ENCODE results near the gene ZSCAN4.

ZSCAN4 gene

DNA sequence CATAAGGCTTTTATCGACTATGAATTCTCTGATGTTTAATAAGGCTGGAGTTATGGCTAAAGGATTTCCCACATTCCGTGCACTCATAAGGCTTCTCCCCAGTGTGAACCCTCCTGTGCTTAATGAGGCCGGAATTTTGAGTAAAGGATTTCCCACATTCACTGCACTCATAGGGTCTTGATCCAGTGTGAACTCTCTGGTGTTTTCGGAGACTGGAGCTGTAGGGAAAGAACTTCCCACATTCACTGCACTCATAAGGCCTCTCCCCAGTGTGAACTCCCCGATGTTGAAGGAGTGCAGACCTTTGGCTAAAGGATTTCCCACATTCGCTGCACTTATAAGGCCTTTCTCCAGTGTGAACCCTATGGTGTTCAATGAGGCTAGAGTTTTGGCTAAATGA lies 32.9 kb downstream of the ZSCAN4 start:
- Histone ChIP-seq H2BK15ac (replicated peaks; ENCODE audit: low read depth) (no peak overlapping the region), H3K4ac (ENCODE audit: low read depth, low read length) (no peak overlapping the region), H3K4me2 (ENCODE audit: low read length) (no peak overlapping the region), H3K36me3 (ENCODE audit: control insufficient read depth, insufficient read depth, low read length) (peaks cover 22% of the 10 kb centered on the region), H3K9ac (ENCODE audit: low read length) (no peak overlapping the region), H2BK120ac (ENCODE audit: low read depth, low read length) (no peak overlapping the region), H3K18ac (ENCODE audit: low read length) (no peak overlapping the region), H3K79me1 (ENCODE audit: low read length) (peaks cover 26% of the 10 kb centered on the region), H3K27ac (ENCODE audit: low read depth, low read length) (no peak overlapping the region), H4K5ac (ENCODE audit: low read length) (no peak overlapping the region), H3K27me3 (ENCODE audit: insufficient read depth, low read length, poor library complexity) (no peaks in the 10 kb centered on the region), H3K23ac (ENCODE audit: low read length) (no peak overlapping the region), H3K79me2 (ENCODE audit: control insufficient read depth, insufficient read depth, low read length) (peaks cover 22% of the 10 kb centered on the region), H4K8ac (ENCODE audit: low read depth, low read length) (no peak overlapping the region), H3K56ac (ENCODE audit: low read length) (no peak overlapping the region), H2BK5ac (ENCODE audit: low read length) (no peak overlapping the region), H3K4me1 (ENCODE audit: control insufficient read depth, low read depth, low read length) (no peaks in the 10 kb centered on the region), H2AK5ac (ENCODE audit: low read length) (no peak overlapping the region), H3K4me3 (ENCODE audit: low read length) (no peak overlapping the region)
- DNase-seq = no peak
- no CpG with 5 or more reads among the region's 6 CpGs for WGBS (ENCODE audit: extremely low coverage, insufficient coverage, low lambda C conversion rate)

DNA sequence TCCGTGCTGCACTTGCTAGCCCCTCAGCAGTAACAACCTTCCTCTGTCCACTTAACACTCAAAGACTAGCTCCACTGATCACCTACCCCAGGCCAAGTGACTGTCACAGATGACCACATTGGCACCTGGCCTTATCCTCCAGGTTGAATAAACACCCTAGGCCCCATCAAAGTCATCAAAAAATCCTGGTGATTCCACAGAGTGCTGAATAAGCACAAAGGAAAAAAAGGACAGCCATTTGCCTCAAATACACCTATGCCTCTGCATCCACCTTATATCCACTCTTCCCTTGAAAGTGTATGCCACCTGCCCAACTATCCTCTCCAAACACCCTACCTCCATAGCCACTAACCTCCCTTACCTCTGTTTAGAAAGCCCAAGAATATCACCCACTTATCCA lies 37.6 kb downstream of the ZSCAN4 start:
- Histone ChIP-seq H3K4ac (ENCODE audit: low read depth, low read length) (no peak overlapping the region), H3K79me1 (ENCODE audit: low read length) (peaks cover 35% of the 10 kb centered on the region), H3K23ac (ENCODE audit: low read length) (no peak overlapping the region), H3K36me3 (ENCODE audit: control insufficient read depth, insufficient read depth, low read length) (peaks cover 15% of the 10 kb centered on the region), H2BK15ac (replicated peaks; ENCODE audit: low read depth) (no peak overlapping the region), H3K27me3 (ENCODE audit: insufficient read depth, low read length, poor library complexity) (no peaks in the 10 kb centered on the region), H3K4me2 (ENCODE audit: low read length) (no peak overlapping the region), H2BK5ac (ENCODE audit: low read length) (no peak overlapping the region), H3K79me2 (ENCODE audit: control insufficient read depth, insufficient read depth, low read length) (peaks cover 38% of the 10 kb centered on the region), H4K8ac (ENCODE audit: low read depth, low read length) (no peak overlapping the region), H3K27ac (ENCODE audit: low read depth, low read length) (no peak overlapping the region), H3K56ac (ENCODE audit: low read length) (no peak overlapping the region), H3K4me1 (ENCODE audit: control insufficient read depth, low read depth, low read length) (peaks cover 7% of the 10 kb centered on the region), H2AK5ac (ENCODE audit: low read length) (no peak overlapping the region), H2BK120ac (ENCODE audit: low read depth, low read length) (no peak overlapping the region), H3K18ac (ENCODE audit: low read length) (no peak overlapping the region), H3K4me3 (ENCODE audit: low read length) (no peak overlapping the region), H3K9ac (ENCODE audit: low read length) (no peak overlapping the region), H4K5ac (ENCODE audit: low read length) (no peak overlapping the region)
- DNase-seq = no peak
- no CpG with 5 or more reads among the region's 1 CpG for WGBS (ENCODE audit: extremely low coverage, insufficient coverage, low lambda C conversion rate)

DNA sequence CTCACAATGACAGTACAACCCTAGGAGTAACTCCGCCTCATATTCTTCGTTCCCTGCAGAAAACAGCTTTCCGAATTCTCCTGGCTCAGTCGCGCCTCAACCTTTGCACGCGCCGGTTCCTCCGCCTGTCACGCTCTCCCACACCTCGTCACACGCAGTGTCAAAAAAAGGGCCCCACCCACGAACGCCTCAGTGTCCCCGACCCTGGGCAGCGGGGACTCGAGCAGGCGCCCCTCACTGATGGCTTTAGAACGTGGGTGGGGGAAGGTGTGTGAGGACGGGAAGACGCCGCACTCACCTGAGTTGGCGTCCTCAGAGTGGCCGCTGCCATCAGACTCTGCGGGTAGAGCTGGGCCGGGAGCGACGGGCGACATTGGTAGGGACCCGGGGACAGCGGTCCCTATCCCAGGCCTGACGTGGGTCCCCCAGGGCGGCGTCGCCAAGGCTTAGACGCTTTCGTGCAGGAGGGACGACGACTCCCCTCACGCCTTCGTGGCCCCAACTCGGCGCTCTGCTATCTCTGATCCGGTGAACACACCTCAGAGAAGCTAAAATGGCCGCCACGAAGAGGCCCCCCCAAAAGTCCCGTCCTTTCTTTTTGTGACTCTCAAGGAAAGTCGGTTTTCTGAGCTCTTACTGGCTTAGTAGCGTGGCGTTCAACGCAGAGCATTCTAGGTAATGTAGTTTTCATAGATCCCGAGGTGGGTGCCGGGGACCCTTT lies 40.1 kb downstream of the ZSCAN4 start, which contains the start of gene ZNF154:
ZNF154 (minus strand) TSS at position 564 of the 721 bp plus-strand sequence; CDS start at position 331, 233 bp downstream.
- Histone ChIP-seq H3K27me3 (ENCODE audit: insufficient read depth, low read length, poor library complexity) (no peaks in the 10 kb centered on the region), H3K36me3 (ENCODE audit: control insufficient read depth, insufficient read depth, low read length) (no peaks in the 10 kb centered on the region), H3K56ac (ENCODE audit: low read length) (peak within 1 kb of the TSS; percentile 93), H3K18ac (ENCODE audit: low read length) (peak within 1 kb of the TSS; percentile 35), H3K4me2 (ENCODE audit: low read length) (peak within 1 kb of the TSS; percentile 98), H3K4me3 (ENCODE audit: low read length) (peak within 1 kb of the TSS; percentile 89), H3K4me1 (ENCODE audit: control insufficient read depth, low read depth, low read length) (peaks cover 7% of the 10 kb centered on the region), H2BK5ac (ENCODE audit: low read length) (no peak within 1 kb of the TSS), H3K27ac (ENCODE audit: low read depth, low read length) (peak within 1 kb of the TSS; percentile 25), H3K9ac (ENCODE audit: low read length) (peak within 1 kb of the TSS; percentile 80), H3K23ac (ENCODE audit: low read length) (peak within 1 kb of the TSS; percentile 67), H3K4ac (ENCODE audit: low read depth, low read length) (no peak within 1 kb of the TSS), H4K8ac (ENCODE audit: low read depth, low read length) (no peak within 1 kb of the TSS), H2AK5ac (ENCODE audit: low read length) (peak within 1 kb of the TSS; percentile 83), H3K79me2 (ENCODE audit: control insufficient read depth, insufficient read depth, low read length) (peaks cover 38% of the 10 kb centered on the region), H2BK15ac (replicated peaks; ENCODE audit: low read depth) (no peak within 1 kb of the TSS), H4K5ac (ENCODE audit: low read length) (peak within 1 kb of the TSS; percentile 47), H3K79me1 (ENCODE audit: low read length) (peaks cover 34% of the 10 kb centered on the region), H2BK120ac (ENCODE audit: low read depth, low read length) (no peak within 1 kb of the TSS)
- WGBS (ENCODE audit: extremely low coverage, insufficient coverage, low lambda C conversion rate) = no CpG with 5 or more reads among the region's 53 CpGs
- peak; percentile 97 for DNase-seq

DNA sequence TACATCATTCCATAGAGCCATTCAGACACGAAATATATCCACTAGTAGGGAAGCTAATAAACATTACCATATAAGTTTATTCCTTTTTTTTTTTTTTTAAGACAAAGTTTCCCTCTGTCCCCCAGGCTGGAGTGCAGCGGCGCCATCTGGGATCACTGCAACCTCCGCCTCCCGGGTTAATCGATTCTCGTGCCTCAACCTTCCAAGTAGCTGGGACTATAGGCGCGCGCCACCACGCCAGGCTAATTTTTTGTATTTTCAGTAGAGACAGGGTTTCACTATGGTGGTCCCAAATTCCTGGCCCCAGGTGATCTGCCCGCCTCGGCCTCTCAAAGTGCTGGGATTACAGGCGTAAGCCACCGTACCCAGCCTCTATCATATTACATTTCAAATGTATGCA lies 40.9 kb downstream of the ZSCAN4 start:
- Histone ChIP-seq H3K36me3 (ENCODE audit: control insufficient read depth, insufficient read depth, low read length) (no peaks in the 10 kb centered on the region), H3K56ac (ENCODE audit: low read length) (peak overlapping the region; percentile 93), H2BK5ac (ENCODE audit: low read length) (no peak overlapping the region), H2AK5ac (ENCODE audit: low read length) (no peak overlapping the region), H3K4ac (ENCODE audit: low read depth, low read length) (no peak overlapping the region), H3K79me2 (ENCODE audit: control insufficient read depth, insufficient read depth, low read length) (peaks cover 34% of the 10 kb centered on the region), H3K79me1 (ENCODE audit: low read length) (peaks cover 27% of the 10 kb centered on the region), H3K4me3 (ENCODE audit: low read length) (no peak overlapping the region), H3K23ac (ENCODE audit: low read length) (no peak overlapping the region), H3K4me1 (ENCODE audit: control insufficient read depth, low read depth, low read length) (peaks cover 7% of the 10 kb centered on the region), H3K27me3 (ENCODE audit: insufficient read depth, low read length, poor library complexity) (no peaks in the 10 kb centered on the region), H2BK120ac (ENCODE audit: low read depth, low read length) (no peak overlapping the region), H3K4me2 (ENCODE audit: low read length) (peak overlapping the region; percentile 98), H4K5ac (ENCODE audit: low read length) (peak overlapping the region; percentile 47), H3K18ac (ENCODE audit: low read length) (no peak overlapping the region), H3K9ac (ENCODE audit: low read length) (peak overlapping the region; percentile 80), H4K8ac (ENCODE audit: low read depth, low read length) (no peak overlapping the region), H3K27ac (ENCODE audit: low read depth, low read length) (no peak overlapping the region), H2BK15ac (replicated peaks; ENCODE audit: low read depth) (no peak overlapping the region)
- WGBS (ENCODE audit: extremely low coverage, insufficient coverage, low lambda C conversion rate) = no CpG with 5 or more reads among the region's 15 CpGs
- DNase-seq = peak; percentile 28

DNA sequence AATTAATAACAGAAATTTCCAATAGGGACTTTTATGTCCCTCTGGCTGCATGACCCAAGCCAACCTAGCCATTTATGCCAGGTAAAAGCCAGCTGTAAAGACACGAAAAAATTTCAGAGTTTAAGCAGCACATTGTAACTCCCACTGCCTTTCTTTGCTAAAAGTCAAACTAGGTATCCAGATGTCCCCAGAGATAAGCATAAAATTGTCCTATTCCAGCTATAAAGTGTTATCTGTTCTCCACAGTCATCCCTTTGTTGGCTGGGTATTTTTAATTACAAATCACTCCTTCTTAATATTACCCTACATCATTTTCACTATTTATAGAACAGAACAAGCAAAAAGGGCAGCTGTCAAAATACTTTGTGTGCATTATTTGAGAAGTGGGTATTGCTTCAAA lies 43.5 kb downstream of the ZSCAN4 start:
- no CpG with 5 or more reads among the region's 1 CpG for whole genome bisulfite sequencing (ENCODE audit: extremely low coverage, insufficient coverage, low lambda C conversion rate)
- Histone ChIP-seq H3K23ac (ENCODE audit: low read length) (no peak overlapping the region), H2BK120ac (ENCODE audit: low read depth, low read length) (no peak overlapping the region), H2BK15ac (replicated peaks; ENCODE audit: low read depth) (no peak overlapping the region), H3K18ac (ENCODE audit: low read length) (no peak overlapping the region), H2AK5ac (ENCODE audit: low read length) (no peak overlapping the region), H3K4me2 (ENCODE audit: low read length) (no peak overlapping the region), H3K9ac (ENCODE audit: low read length) (no peak overlapping the region), H3K27ac (ENCODE audit: low read depth, low read length) (no peak overlapping the region), H3K79me2 (ENCODE audit: control insufficient read depth, insufficient read depth, low read length) (peaks cover 13% of the 10 kb centered on the region), H3K4me3 (ENCODE audit: low read length) (no peak overlapping the region), H3K56ac (ENCODE audit: low read length) (no peak overlapping the region), H3K4ac (ENCODE audit: low read depth, low read length) (no peak overlapping the region), H3K36me3 (ENCODE audit: control insufficient read depth, insufficient read depth, low read length) (no peaks in the 10 kb centered on the region), H2BK5ac (ENCODE audit: low read length) (no peak overlapping the region), H3K79me1 (ENCODE audit: low read length) (peaks cover 9% of the 10 kb centered on the region), H4K5ac (ENCODE audit: low read length) (no peak overlapping the region), H4K8ac (ENCODE audit: low read depth, low read length) (no peak overlapping the region), H3K4me1 (ENCODE audit: control insufficient read depth, low read depth, low read length) (peaks cover 6% of the 10 kb centered on the region), H3K27me3 (ENCODE audit: insufficient read depth, low read length, poor library complexity) (no peaks in the 10 kb centered on the region)
- DNase-seq = no peak

DNA sequence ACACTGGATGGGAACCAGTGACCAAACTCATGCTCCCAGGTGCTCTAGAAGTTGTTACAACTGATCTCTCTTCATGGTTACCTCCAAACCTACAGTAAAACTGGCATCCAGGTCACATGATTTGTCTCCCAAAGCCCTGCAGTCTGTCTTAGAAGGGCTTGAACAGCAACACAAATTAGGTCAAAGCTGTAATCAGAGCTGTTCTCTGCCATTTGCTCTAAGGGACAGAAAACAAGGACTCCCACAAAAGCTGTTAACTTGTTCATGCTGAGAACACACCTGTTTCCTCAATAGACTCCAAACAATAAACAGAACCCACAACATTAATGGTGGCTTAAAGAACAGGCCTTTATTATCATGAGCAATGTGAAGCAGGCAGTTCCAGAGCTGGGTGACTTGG lies 50.7 kb downstream of the ZSCAN4 start:
- Histone ChIP-seq H2BK120ac (ENCODE audit: low read depth, low read length) (no peak overlapping the region), H2BK15ac (replicated peaks; ENCODE audit: low read depth) (no peak overlapping the region), H3K36me3 (ENCODE audit: control insufficient read depth, insufficient read depth, low read length) (peaks cover 7% of the 10 kb centered on the region), H3K18ac (ENCODE audit: low read length) (no peak overlapping the region), H2BK5ac (ENCODE audit: low read length) (no peak overlapping the region), H4K5ac (ENCODE audit: low read length) (no peak overlapping the region), H2AK5ac (ENCODE audit: low read length) (no peak overlapping the region), H3K9ac (ENCODE audit: low read length) (no peak overlapping the region), H3K4me1 (ENCODE audit: control insufficient read depth, low read depth, low read length) (no peaks in the 10 kb centered on the region), H3K56ac (ENCODE audit: low read length) (no peak overlapping the region), H4K8ac (ENCODE audit: low read depth, low read length) (no peak overlapping the region), H3K79me2 (ENCODE audit: control insufficient read depth, insufficient read depth, low read length) (no peaks in the 10 kb centered on the region), H3K23ac (ENCODE audit: low read length) (no peak overlapping the region), H3K27ac (ENCODE audit: low read depth, low read length) (no peak overlapping the region), H3K79me1 (ENCODE audit: low read length) (no peaks in the 10 kb centered on the region), H3K27me3 (ENCODE audit: insufficient read depth, low read length, poor library complexity) (no peaks in the 10 kb centered on the region), H3K4me3 (ENCODE audit: low read length) (no peak overlapping the region), H3K4me2 (ENCODE audit: low read length) (no peak overlapping the region), H3K4ac (ENCODE audit: low read depth, low read length) (no peak overlapping the region)
- no peak for DNase-seq
